GM12878 (cell line): ENCODE data around the gene SNAP23. TPM values are rescaled to one million over a fixed set of nuclear protein-coding genes. Genes with fewer than 3 reads are reported as not detected.
A peak's percentile ranks its signal among the peaks of the same experiment; 100 is the strongest.

Experiments used
- ATAC-seq: fragments of 200-7000 bp; cut with Tn5 transposase; 3 replicates; pipeline ENCODE4 v1.9.1; 2020; ENCODE audit warnings: mild to moderate bottlenecking, moderate library complexity
- BruUV-seq: library from RNA; stranded (reverse); fragments of 400-500 nt; replicated peaks from 2 replicates; lab custom pipeline; 2021; lab: Mats Ljungman, UMichigan
- CTCF ChIA-PET: fragments of 300-600 bp; sonication (Branson Sonifier 250); formaldehyde crosslinking; extraction: SDS; loops from one replicate; lab custom pipeline; 2021; ENCODE audit warnings: inconsistent platforms; lab: Yijun Ruan, JAX
- POLR2A ChIA-PET: fragments of 350-600 bp; formaldehyde crosslinking; extraction: SDS; loops from one replicate; lab custom pipeline; 2021; ENCODE audit warnings: inconsistent platforms; lab: Charles Lee
- RAD21 ChIA-PET: fragments of 300-600 bp; sonication (Branson Sonifier 250); formaldehyde crosslinking; loops from one replicate; lab custom pipeline; 2023; ENCODE audit warnings: antibody characterized with exemption; ENCODE audit not compliant: unreplicated experiment; lab: Charles Lee
- SMC1A ChIA-PET: fragments of 300-600 bp; sonication (Branson Sonifier 250); formaldehyde crosslinking; loops from one replicate; lab custom pipeline; 2023; ENCODE audit not compliant: unreplicated experiment, uncharacterized antibody; lab: Charles Lee
- DNase-seq: peaks from one replicate; pipeline ENCODE4 v3.0.0-alpha.2; 2011; ENCODE audit warnings: low read depth, low spot score
- FAIRE-seq: peaks from 3 replicates; lab custom pipeline; 2011; peaks lifted over from hg19 to GRCh38; lab: Jason Lieb, UNC
- H2AFZ ChIP-seq: 2 replicates; pipeline ENCODE4 v1.6.0; 2011; ENCODE audit warnings: low read depth, low read length, control low read depth; ENCODE audit not compliant: control insufficient read depth
- H3K27ac ChIP-seq: 2 replicates; pipeline ENCODE4 v1.5.1; 2011; ENCODE audit warnings: control low read depth; ENCODE audit not compliant: control insufficient read depth, insufficient read depth
- H3K27me3 ChIP-seq, 2 experiments: replicated peaks in 1 of 2; 2 replicates each; pipeline versions ENCODE4 v1.6.0 to v1.6.1; 2011; ENCODE audit warnings: low read length in 1 of 2; ENCODE audit not compliant: control insufficient read depth in 2 of 2, insufficient read depth in 2 of 2
- H3K36me3 ChIP-seq, 2 experiments: 2 replicates each; pipeline ENCODE4 v1.5.1; 2011; ENCODE audit warnings: low read length in 1 of 2; ENCODE audit not compliant: control insufficient read depth in 2 of 2, insufficient read depth in 2 of 2
- H3K4me1 ChIP-seq: 2 replicates; pipeline ENCODE4 v1.6.1; 2011; ENCODE audit warnings: mild to moderate bottlenecking, low read length, moderate library complexity, mixed read lengths; ENCODE audit not compliant: control insufficient read depth, insufficient read depth
- H3K4me2 ChIP-seq: 2 replicates; pipeline ENCODE4 v1.6.0; 2011; ENCODE audit warnings: control low read depth; ENCODE audit not compliant: control insufficient read depth, insufficient read depth
- H3K4me3 ChIP-seq: fragments of 200-600 bp; sonication (generic); 2 replicates; pipeline ENCODE4 v1.5.1; 2016
- H3K79me2 ChIP-seq: 2 replicates; pipeline ENCODE4 v1.6.0; 2011; ENCODE audit warnings: low read length; ENCODE audit not compliant: control insufficient read depth, insufficient read depth
- H3K9ac ChIP-seq: 2 replicates; pipeline ENCODE4 v1.8.0; 2011; ENCODE audit warnings: low read length, control low read depth, mixed read lengths; ENCODE audit not compliant: control insufficient read depth, insufficient read depth
- H3K9me3 ChIP-seq: replicated peaks from 3 replicates; pipeline ENCODE4 v1.5.1; 2011; ENCODE audit warnings: mild to moderate bottlenecking, low read length; ENCODE audit not compliant: control insufficient read depth, insufficient read depth
- H4K20me1 ChIP-seq: 2 replicates; pipeline ENCODE4 v1.6.0; 2011; ENCODE audit not compliant: control insufficient read depth, insufficient read depth
- DPF2 ChIP-seq: fragments of 450-650 bp; IDR thresholded peaks from 2 replicates; pipeline ENCODE4 v1.6.1; 2017; ENCODE audit warnings: mild to moderate bottlenecking
- IKZF1 ChIP-seq: fragments of 450-650 bp; conservative IDR thresholded peaks from 2 replicates; pipeline ENCODE4 v1.6.1; 2017; ENCODE audit warnings: antibody characterized with exemption, mild to moderate bottlenecking
- IRF4 ChIP-seq: IDR thresholded peaks from 2 replicates; pipeline ENCODE4 v1.6.1; 2011; ENCODE audit warnings: low read depth, low read length
- JUND ChIP-seq: IDR thresholded peaks from 2 replicates; pipeline ENCODE4 v1.6.1; 2012; ENCODE audit warnings: low read depth, mild to moderate bottlenecking, low read length, improper control_type of control experiment, moderate library complexity
- LARP7 ChIP-seq: fragments of 450-650 bp; IDR thresholded peaks from 2 replicates; pipeline ENCODE4 v1.6.1; 2017; ENCODE audit warnings: mild to moderate bottlenecking
- MLLT1 ChIP-seq: fragments of 450-650 bp; IDR thresholded peaks from 2 replicates; pipeline ENCODE4 v1.6.1; 2016; ENCODE audit warnings: mild to moderate bottlenecking
- PML ChIP-seq: IDR thresholded peaks from 2 replicates; pipeline ENCODE4 v1.6.1; 2012; ENCODE audit warnings: low read length, inconsistent platforms
- RCOR1 ChIP-seq: conservative IDR thresholded peaks from 2 replicates; pipeline ENCODE4 v1.6.1; 2012; ENCODE audit warnings: low read depth, low read length, improper control_type of control experiment
- SIX5 ChIP-seq: IDR thresholded peaks from 2 replicates; pipeline ENCODE4 v1.6.1; 2011; ENCODE audit warnings: mild to moderate bottlenecking, low read depth, low read length, moderate library complexity; ENCODE audit not compliant: severe bottlenecking
- SMC3 ChIP-seq: IDR thresholded peaks from 2 replicates; pipeline ENCODE4 v1.6.1; 2011; ENCODE audit warnings: low read length, improper control_type of control experiment, borderline replicate concordance
- SP1 ChIP-seq: IDR thresholded peaks from one replicate; pipeline ENCODE4 v1.6.1; 2011; ENCODE audit warnings: low read depth, low read length
- TCF12 ChIP-seq: IDR thresholded peaks from 2 replicates; pipeline ENCODE4 v1.6.1; 2011; ENCODE audit warnings: low read depth, mild to moderate bottlenecking, low read length
- WGBS: methylation state at CpG from one replicate; pipeline ENCODE4 v1.1.6; 2016; ENCODE audit warnings: low lambda C conversion rate; ENCODE audit not compliant: insufficient replicate concordance, insufficient coverage; ENCODE audit errors: missing lambda C conversion rate; 5-methylcytosine and 5-hydroxymethylcytosine counted together
- in situ Hi-C: fragments of 300-500 bp; cut with MboI; formaldehyde crosslinking; loops from 9 replicates; pipeline ENCODE4 v1.14.3; 2018; ENCODE audit warnings: mixed read lengths
- intact Hi-C: fragments of 100-400 bp; cut with micrococcal nuclease; formaldehyde crosslinking; loops from one replicate; pipeline ENCODE4 v1.14.2; 2022; ENCODE audit not compliant: unreplicated experiment
- polyA plus RNA-seq, 11 experiments: library from polyadenylated mRNA; depleted of rRNA in 4 of 11; unstranded in 6 of 11; stranded (reverse) in 5 of 11; fragments of >200 nt; fragmentation: Nextera tagmentation in 4 of 11; fragmentation: Illumina TruSeq in 1 of 11; extraction: Ambion mirVana in 4 of 11; extraction: Trizol in 1 of 11; gene quantifications; 1 replicate in 1 of 11; 2 replicates in 10 of 11; pipeline versions ENCODE4 v1.2.1 to v1.2.3, GENCODE V29; 2011 to 2016; ENCODE audit warnings: inconsistent platforms in 2 of 11, missing spikeins in 2 of 11, low read depth in 1 of 11
- total RNA-seq, 4 experiments: library from RNA; depleted of rRNA in 3 of 4; stranded (reverse); fragments of >200 nt in 3 of 4; fragmentation: Illumina TruSeq in 1 of 4; extraction: Trizol in 1 of 4; gene quantifications; 2 replicates each; pipeline versions ENCODE4 v1.2.1 to v1.2.3, GENCODE V29; 2013 to 2021

SNAP23 gene
- total and polyA plus RNA-seq, 10 of the 15 experiments (the other 5 are each of a cell fraction or from before 2014, with no cell fraction given) = 51.9 to 127 (median 74.6) TPM

- TF ChIP-seq IKZF1 (peak; percentile 68), JUND (no peak), DPF2 (peak; percentile 51; the same call in 1 of the 2 replicates), PML (peak; percentile 78; the same call in 1 of the 2 replicates), IRF4 (0 out of 2 replicates have a peak, but pooled peaks have one; percentile 14), SP1 (peak; percentile 37), SIX5 (peak; percentile 30), TCF12 (peak; percentile 50; the same call in 1 of the 2 replicates)
- TF ChIP-seq, all 136 proteins: peak for 64
Measured at GRCh38 chr15:42490671-42491538, 4.5 kb upstream of the SNAP23 start, which contains the start of gene ZNF106 (continued).

GRCh38 chr15:42491539-42492225, 3.8 kb upstream of the SNAP23 start:
- FAIRE-seq = no peak

More at GRCh38 chr15:42491539-42492225, 3.8 kb upstream of the SNAP23 start:
- Histone ChIP-seq H3K4me1 (peaks cover 12% of the 10 kb centered on the region), H3K4me2 (peak overlapping the region; percentile 93), H3K4me3 (peak overlapping the region; percentile 98), H2AFZ (peak overlapping the region; percentile 91), H4K20me1 (no peaks in the 10 kb centered on the region), H3K36me3 (no peaks in the 10 kb centered on the region), H3K79me2 (peaks cover 52% of the 10 kb centered on the region), H3K9me3 (no peaks in the 10 kb centered on the region), H3K27ac (peak overlapping the region; percentile 98), H3K9ac (peak overlapping the region; percentile 90), H3K27me3 (no peaks in the 10 kb centered on the region)
- ATAC-seq (no peak), DNase-seq (no peak)
- TF ChIP-seq LARP7 (no peak), SMC3 (no peak), MLLT1 (peak; percentile 14), RCOR1 (no peak)
- POLR2A ChIA-PET = interaction anchor here (0.9 to 2.8 kb wide), 7 partner anchors 8 to 113 kb away, joined by 3 to 23 read pairs (median 5); partner anchors contain the start of genes HAUS2 and LRRC57
- WGBS = 83% methylated on average over 18 of the region's 18 CpGs
- SMC1A ChIA-PET = interaction anchor here (1.2 to 3.0 kb wide), 9 partner anchors 8 to 114 kb away, joined by 3 to 14 read pairs (median 5); no protein-coding TSS in a partner anchor
- RAD21 ChIA-PET = interaction anchor here (1.0 to 2.5 kb wide), 7 partner anchors 8 to 84 kb away, joined by 3 to 17 read pairs (median 5); partner anchors contain the start of genes HAUS2, LRRC57 and STARD9
- in situ Hi-C loops (no loop called here), intact Hi-C loops (no loop called here)
- TSS peak; percentile 89 for BruUV-seq
- CTCF ChIA-PET = interaction anchor here (0.9 to 1.3 kb wide), 4 partner anchors 8 to 115 kb away, joined by 3 to 6 read pairs (median 4); partner anchors contain the start of genes HAUS2 and LRRC57
